Measurements from ENCODE around the gene CA10.

Gene CA10

GRCh38 chr17:51817955-51818354 is 340.6 kb downstream of the CA10 start:
- no peak for DNase-seq (ENCODE audit: low spot score)

GRCh38 chr17:51817117-51817516 is 341.4 kb downstream of the CA10 start:
- DNase-seq (ENCODE audit: low spot score): no peak

- DNase-seq (ENCODE audit: low spot score): no peak
These were observed 343.4 kb downstream of the CA10 start for GRCh38 chr17:51815097-51815496.

GRCh38 chr17:51814521-51814920 is 344.0 kb downstream of the CA10 start:
- DNase-seq (ENCODE audit: low spot score): no peak

- no peak for DNase-seq (ENCODE audit: low spot score)
These were observed 344.7 kb downstream of the CA10 start for GRCh38 chr17:51813784-51814174.

GRCh38 chr17:51813140-51813783 is 345.3 kb downstream of the CA10 start:
- no peak for DNase-seq (ENCODE audit: low spot score)

- no peak for DNase-seq (ENCODE audit: low spot score)
These were observed 351.1 kb downstream of the CA10 start for GRCh38 chr17:51807460-51807859.

GRCh38 chr17:51805765-51806164 is 352.7 kb downstream of the CA10 start:
- no peak for DNase-seq (ENCODE audit: low spot score)

GRCh38 chr17:51805185-51805584 is 353.3 kb downstream of the CA10 start:
- no peak for DNase-seq (ENCODE audit: low spot score)

- DNase-seq (ENCODE audit: low spot score): no peak
These were observed 355.4 kb downstream of the CA10 start for GRCh38 chr17:51803161-51803560.

- no peak for DNase-seq (ENCODE audit: low spot score)
These were observed 356.0 kb downstream of the CA10 start for GRCh38 chr17:51802544-51802943.

- DNase-seq (ENCODE audit: low spot score): no peak
These were observed 356.9 kb downstream of the CA10 start for GRCh38 chr17:51801626-51802025.

GRCh38 chr17:51799981-51800380 is 358.5 kb downstream of the CA10 start:
- DNase-seq (ENCODE audit: low spot score): no peak

GRCh38 chr17:51799240-51799639 is 359.3 kb downstream of the CA10 start:
- no peak for DNase-seq (ENCODE audit: low spot score)

- no peak for DNase-seq (ENCODE audit: low spot score)
These were observed 361.4 kb downstream of the CA10 start for GRCh38 chr17:51797150-51797549.

- DNase-seq (ENCODE audit: low spot score): no peak
These were observed 362.5 kb downstream of the CA10 start for GRCh38 chr17:51796026-51796425.

- DNase-seq (ENCODE audit: low spot score): no peak
These were observed 363.1 kb downstream of the CA10 start for GRCh38 chr17:51795401-51795800.

GRCh38 chr17:51794466-51794865 is 364.0 kb downstream of the CA10 start:
- no peak for DNase-seq (ENCODE audit: low spot score)

GRCh38 chr17:51793686-51794085 is 364.8 kb downstream of the CA10 start:
- no peak for DNase-seq (ENCODE audit: low spot score)

- DNase-seq (ENCODE audit: low spot score): no peak
These were observed 379.7 kb downstream of the CA10 start for GRCh38 chr17:51778842-51779241.

GRCh38 chr17:51770027-51770759 is 388.3 kb downstream of the CA10 start:
- DNase-seq (ENCODE audit: low spot score): no peak

- DNase-seq (ENCODE audit: low spot score): no peak
These were observed 389.3 kb downstream of the CA10 start for GRCh38 chr17:51769231-51769630.

- no peak for DNase-seq (ENCODE audit: low spot score)
These were observed 389.8 kb downstream of the CA10 start for GRCh38 chr17:51768706-51769105.

- no peak for DNase-seq (ENCODE audit: low spot score)
These were observed 391.2 kb downstream of the CA10 start for GRCh38 chr17:51767287-51767686.

Measured in iPS-NIHi11 (cell line).